Left renal pelvis (tissue), 4 donors: ENCODE results near the gene APOH. TPM values are rescaled to one million over a fixed set of nuclear protein-coding genes. Genes with fewer than 3 reads are reported as not detected.

ENCODE experiments used
- polyA plus RNA-seq, 4 donors: library from polyadenylated mRNA; unstranded; fragments of 120-200 nt; gene quantifications; one replicate each; pipeline ENCODE4 v1.2.1, GENCODE V29; 2013; ENCODE audit not compliant: insufficient read length in 4 of 4

The APOH gene
- polyA plus RNA-seq, 4 donors, result 0.90 to 23.8 TPM; not detected in 2

Other genes starting within 250 kb of the APOH start
- 10 to 100 TPM; 12.5 to 17.6 (median 15.9) TPM for gene CEP112, start 37.3 kb downstream of the APOH start, polyA plus RNA-seq
- gene PRKCA, start 73.2 kb upstream of the APOH start, polyA plus RNA-seq, result 10 to 100 TPM; 14.1 to 24.5 (median 22.7) TPM